ENCODE measurements around the gene SMG9. TPM values are rescaled to one million over a fixed set of nuclear protein-coding genes. Genes with fewer than 3 reads are reported as not detected.
A peak's percentile ranks its signal among the peaks of the same experiment; 100 is the strongest.

The SMG9 gene, protein sequence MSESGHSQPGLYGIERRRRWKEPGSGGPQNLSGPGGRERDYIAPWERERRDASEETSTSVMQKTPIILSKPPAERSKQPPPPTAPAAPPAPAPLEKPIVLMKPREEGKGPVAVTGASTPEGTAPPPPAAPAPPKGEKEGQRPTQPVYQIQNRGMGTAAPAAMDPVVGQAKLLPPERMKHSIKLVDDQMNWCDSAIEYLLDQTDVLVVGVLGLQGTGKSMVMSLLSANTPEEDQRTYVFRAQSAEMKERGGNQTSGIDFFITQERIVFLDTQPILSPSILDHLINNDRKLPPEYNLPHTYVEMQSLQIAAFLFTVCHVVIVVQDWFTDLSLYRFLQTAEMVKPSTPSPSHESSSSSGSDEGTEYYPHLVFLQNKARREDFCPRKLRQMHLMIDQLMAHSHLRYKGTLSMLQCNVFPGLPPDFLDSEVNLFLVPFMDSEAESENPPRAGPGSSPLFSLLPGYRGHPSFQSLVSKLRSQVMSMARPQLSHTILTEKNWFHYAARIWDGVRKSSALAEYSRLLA
- 22.5 and 25.7 TPM in 2 replicates for total RNA-seq (2014; rRNA removed; shearing (Covaris generic))

DNA sequence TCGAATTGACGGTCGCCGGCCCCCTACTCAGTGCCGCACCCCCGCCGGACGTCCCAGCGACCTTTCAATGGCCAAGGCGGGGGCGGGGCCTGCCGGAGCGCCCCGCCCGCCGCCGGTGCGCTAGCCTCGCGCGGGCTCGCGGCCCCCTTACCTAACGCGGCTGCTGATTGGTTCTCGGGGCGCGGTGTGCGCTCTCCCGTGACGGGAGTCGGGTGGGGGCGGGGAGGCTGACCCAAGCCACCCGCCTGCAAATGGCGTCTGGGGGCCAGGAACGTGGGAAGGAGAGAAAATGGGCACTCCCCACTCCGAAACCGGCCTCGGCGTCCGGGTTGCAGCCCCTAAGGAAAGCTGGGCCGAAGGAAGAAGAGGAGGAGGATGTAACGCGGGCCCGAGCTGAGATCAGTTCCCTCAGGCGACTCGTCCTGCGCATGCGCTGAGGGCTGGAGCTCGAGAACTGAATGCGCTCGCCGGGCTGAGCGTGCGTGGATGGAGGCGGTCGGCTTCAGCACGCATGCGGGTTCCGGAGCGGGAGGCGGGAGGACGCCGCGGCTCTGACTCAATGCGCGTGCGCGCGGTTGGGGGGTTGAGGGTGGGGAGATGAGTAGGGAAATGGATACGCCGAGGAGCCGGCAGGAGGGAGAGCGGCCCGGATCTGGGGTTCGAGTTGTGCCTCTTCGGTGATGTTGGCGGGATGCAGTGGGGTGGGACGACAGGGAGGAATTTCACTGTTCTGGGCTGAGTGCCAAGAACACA is at the start of gene SMG9:
Gene SMG9 (minus strand): TSS at position 460 of the 753 bp plus-strand sequence. CDS start 4,221 bp downstream, outside the sequence.
- H3K27ac ChIP-seq: peak within 1 kb of the TSS; percentile 98
- H3K27me3 ChIP-seq: no peaks in the 10 kb centered on the region
- H3K4me3 ChIP-seq: peak within 1 kb of the TSS; percentile 85
- peak; percentile 98 for DNase-seq
- H3K36me3 ChIP-seq: peaks cover 13% of the 10 kb centered on the region
- peaks cover 5% of the 10 kb centered on the region; the same call in 1 of the 2 replicates for H3K4me1 ChIP-seq
- H3K9me3 ChIP-seq (replicated peaks): no peaks in the 10 kb centered on the region

DNA sequence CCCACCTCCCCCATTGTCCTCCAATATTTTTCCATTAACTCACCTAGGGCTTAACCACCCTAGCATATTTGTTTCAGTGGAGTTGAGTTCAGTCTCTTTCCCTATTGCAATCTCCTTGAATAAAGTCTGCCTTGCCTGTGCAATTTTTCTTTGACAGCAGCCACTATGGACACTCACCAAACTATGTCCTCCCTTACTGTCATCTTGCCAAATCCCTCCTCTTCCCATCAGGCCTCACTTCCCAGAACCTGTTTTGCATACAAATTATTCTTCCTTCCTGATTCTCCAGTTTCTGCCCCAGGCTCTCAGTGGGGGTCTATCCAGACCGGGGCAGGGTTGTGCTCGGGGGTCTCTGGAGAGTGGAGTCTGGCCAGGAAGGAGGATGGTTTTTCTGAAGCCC is 49.7 kb upstream of the SMG9 start:
- H3K36me3 ChIP-seq: no peaks in the 10 kb centered on the region
- no peaks in the 10 kb centered on the region for H3K4me1 ChIP-seq
- no peak overlapping the region for H3K4me3 ChIP-seq

DNA sequence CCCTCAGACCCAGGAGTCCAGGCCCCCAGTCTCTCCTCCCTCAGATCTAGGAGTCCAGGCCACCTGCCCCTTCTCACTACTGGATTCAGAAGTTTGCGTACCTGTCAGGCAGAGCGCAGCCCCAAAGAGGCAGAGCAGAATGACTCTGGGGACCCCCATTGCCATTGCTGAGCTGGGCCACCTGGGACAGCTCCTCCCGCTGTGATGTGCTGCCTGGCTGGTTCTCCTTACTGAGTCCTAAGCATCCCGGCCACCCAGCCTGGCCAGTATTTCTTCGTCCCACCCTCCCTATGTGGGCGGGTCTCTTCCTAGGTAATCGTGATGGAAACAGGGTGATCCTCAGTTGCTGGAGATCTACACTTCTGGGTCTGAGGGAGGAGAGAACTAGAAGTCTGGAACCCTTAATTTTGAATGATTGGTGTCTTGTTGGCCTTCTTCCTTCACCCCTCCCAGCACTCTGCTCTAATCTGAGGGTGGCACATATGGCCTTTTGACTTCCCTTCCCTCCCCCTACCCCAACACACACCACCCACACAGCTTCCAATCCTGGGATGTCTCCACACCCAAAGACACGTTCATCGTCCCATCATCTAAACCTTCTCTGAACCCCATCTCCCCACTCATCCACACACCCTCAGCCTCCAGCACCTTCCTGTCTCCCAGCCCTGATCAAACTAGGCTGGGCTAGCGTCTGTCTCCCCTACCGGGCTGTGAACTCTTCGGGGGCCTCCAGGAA is 47.6 kb upstream of the SMG9 start, which contains the start of gene LYPD5:
Gene LYPD5 (minus strand): TSS at position 232 of the 736 bp plus-strand sequence. CDS start 67 bp downstream, at position 165.
- no peak within 1 kb of the TSS for H3K27ac ChIP-seq
- H3K9me3 ChIP-seq (replicated peaks): no peaks in the 10 kb centered on the region
- no peaks in the 10 kb centered on the region for H3K4me1 ChIP-seq
- H3K36me3 ChIP-seq: no peaks in the 10 kb centered on the region
- no peaks in the 10 kb centered on the region for H3K27me3 ChIP-seq
- DNase-seq: no peak
- no peak within 1 kb of the TSS for H3K4me3 ChIP-seq

More for the DNA sequence above, 49.7 kb upstream of the SMG9 start:
- no peak overlapping the region for H3K27ac ChIP-seq
- no peak for DNase-seq
- H3K27me3 ChIP-seq: no peaks in the 10 kb centered on the region
- no peaks in the 10 kb centered on the region for H3K9me3 ChIP-seq (replicated peaks)

DNA sequence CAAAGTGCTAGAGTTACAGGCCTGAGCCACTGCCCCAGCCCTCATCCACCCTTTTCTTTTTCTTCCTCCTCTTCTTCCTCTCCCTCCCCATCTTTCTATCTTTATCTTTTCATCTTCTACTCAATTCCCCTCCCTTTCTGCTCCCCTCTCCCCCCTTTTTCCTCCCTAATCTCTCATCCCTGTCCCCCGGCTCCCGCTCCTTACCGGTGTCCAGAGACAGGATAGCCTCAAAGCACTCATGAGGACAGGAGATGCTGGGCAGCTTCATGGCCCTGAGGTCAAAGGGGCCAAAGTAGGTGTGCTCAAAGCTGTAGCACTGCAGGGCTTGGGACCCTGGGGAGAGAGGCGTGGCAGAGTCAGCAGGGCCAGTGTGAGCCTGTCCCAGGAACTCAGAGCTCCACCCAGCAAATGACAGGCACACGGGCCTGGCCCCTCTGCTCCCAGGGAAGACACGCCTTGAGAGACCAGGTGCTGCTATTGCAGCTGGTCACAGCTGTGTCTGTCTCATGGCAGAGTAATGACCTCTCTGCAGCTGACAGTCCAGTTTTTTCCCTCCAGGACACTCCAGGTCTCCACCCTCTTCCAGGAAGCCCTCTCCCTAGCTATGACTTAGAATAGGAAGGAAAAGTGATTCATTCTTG is 44.9 kb upstream of the SMG9 start:
- H3K4me3 ChIP-seq: no peak overlapping the region
- H3K27me3 ChIP-seq: no peaks in the 10 kb centered on the region
- no peaks in the 10 kb centered on the region for H3K36me3 ChIP-seq
- H3K27ac ChIP-seq: no peak overlapping the region
- DNase-seq: peak; percentile 24 to 45
- no peaks in the 10 kb centered on the region for H3K9me3 ChIP-seq (replicated peaks)
- H3K4me1 ChIP-seq: no peaks in the 10 kb centered on the region

DNA sequence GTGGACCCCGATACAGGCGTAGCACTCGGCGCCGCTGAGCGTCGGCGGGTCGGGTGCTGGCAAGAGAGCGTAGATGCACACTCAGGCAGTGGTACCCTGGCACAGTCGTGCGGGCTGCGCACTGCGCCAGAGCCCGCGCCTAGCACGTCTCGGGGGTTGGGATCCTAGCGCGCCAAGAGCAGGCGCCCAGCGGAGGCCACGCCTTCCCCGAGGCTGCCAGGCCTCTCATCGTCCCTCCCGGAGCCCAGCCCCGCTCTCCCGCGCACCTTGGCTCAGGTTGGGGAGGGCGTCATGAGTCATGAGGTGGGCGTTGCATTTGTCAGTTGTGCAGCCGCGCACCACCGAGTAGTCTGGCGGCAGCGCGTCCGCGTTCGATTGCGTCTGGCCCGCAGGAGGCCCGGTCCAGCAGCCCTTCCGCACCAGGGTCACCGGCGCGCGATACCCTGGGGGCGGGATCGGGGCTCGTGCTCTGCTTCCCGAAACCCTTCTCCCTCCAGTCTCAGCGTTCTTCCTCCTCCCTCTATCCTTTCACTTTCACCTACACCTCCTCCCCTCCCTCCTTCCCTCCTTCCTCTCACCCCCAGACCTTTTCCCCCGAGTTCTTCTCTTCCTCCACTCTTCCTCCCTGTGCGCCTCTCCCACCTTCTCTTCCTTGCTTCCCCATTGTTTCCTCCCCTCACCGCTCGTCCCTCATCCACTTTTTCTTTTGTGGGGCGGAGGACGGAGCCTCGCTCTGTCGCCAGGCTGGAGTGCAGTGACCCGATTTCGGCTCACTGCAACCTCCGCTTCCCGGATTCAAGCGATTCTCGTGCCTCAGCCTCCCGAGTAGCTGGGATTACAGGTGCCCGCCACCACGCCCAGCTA is 44.0 kb upstream of the SMG9 start:
- Histone ChIP-seq H3K4me1 (no peaks in the 10 kb centered on the region), H3K27me3 (no peaks in the 10 kb centered on the region), H3K4me3 (no peak overlapping the region), H3K9me3 (replicated peaks) (no peaks in the 10 kb centered on the region), H3K36me3 (no peaks in the 10 kb centered on the region), H3K27ac (no peak overlapping the region)
- no peak for DNase-seq

DNA sequence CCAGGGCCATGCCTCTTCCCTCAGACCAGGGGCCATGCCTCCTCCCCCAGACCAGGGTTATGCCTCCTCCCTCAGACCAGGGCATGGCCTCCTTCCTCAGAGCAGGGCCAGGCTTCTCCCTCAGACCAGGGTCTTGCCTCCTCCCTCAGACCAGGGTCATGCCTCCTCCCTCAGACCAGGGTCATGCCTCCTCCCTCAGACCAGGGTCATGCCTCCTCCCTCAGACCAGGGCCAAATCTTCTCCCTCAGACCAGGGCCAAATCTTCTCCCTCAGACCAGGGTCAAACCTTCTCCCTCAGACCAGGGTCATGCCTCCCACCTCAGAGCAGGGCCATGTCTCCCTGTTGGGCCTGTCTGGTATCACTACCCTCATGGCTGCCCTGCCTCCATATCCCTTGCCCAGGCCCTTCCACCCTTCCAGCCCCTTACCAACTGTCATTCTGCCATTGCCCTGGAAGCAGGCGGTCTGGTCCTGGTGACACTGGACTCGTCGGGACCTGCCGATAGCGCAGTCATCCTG is 43.3 kb upstream of the SMG9 start:
- Histone ChIP-seq H3K4me3 (no peak overlapping the region), H3K27ac (no peak overlapping the region), H3K9me3 (replicated peaks) (no peaks in the 10 kb centered on the region), H3K27me3 (no peaks in the 10 kb centered on the region), H3K4me1 (no peaks in the 10 kb centered on the region), H3K36me3 (no peaks in the 10 kb centered on the region)
- no peak for DNase-seq

DNA sequence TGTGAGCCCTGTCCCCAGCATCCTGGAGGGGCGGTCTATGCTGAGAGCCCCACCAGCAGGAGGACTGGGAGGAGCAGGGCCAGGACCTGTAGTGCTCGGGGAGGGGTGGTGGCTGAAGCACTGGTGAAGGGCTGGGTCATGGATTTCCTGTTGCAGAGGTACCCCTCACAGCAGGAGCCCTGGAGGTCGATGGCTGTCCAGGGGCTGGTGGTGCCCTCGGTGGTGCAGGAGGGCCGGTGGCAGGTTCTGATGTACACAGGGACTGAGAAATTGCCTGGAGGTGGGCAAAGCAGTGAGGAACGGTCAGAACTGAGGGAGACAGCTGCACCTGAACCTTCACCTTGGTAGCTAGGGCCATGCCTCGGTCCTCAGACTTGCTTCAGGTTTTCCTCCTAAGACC is 42.8 kb upstream of the SMG9 start:
- no peaks in the 10 kb centered on the region for H3K36me3 ChIP-seq
- H3K27me3 ChIP-seq: no peaks in the 10 kb centered on the region
- H3K27ac ChIP-seq: no peak overlapping the region
- H3K4me3 ChIP-seq: no peak overlapping the region
- H3K4me1 ChIP-seq: no peaks in the 10 kb centered on the region
- no peak for DNase-seq
- no peaks in the 10 kb centered on the region for H3K9me3 ChIP-seq (replicated peaks)

DNA sequence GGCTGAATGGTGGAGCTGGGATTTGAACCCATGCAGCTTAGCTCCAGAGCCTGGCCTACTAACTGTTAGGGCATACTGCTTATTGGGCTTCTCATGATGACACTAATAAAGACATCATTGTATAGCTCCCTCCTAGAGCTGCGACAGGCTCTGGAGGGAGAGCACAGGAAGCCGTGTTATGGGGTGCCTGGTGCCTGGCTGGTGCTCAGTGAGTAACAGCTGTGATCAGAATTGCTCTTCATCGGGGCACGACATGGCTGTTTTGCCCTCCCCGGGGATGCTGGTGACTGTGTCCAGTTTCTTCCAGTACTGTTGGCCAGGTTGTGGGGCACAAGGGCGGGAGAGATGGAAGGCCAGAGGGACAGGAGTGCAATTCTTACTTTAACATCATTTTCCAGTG is 42.4 kb upstream of the SMG9 start:
- Histone ChIP-seq H3K27ac (no peak overlapping the region), H3K36me3 (no peaks in the 10 kb centered on the region), H3K4me1 (no peaks in the 10 kb centered on the region), H3K27me3 (no peaks in the 10 kb centered on the region), H3K9me3 (replicated peaks) (no peaks in the 10 kb centered on the region), H3K4me3 (no peak overlapping the region)
- DNase-seq: no peak

DNA sequence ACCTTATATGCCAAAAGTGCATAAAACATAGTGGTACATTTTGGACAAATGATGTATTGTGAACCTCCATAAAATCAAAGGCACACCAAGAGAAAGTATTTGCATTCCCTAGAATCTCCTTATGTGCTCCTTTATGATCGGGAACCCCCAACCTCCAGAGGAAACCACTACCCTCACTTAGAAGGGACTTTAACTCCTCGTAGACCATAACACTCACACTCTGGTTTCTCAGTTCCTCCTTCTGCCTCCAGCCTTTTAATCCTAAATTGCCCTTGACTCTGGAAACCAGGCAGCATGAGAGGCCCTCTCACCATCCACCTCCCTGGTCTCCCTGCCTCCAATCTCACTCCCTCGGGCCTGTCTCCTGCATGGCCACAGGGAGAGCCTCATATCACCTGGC is 35.8 kb upstream of the SMG9 start:
- Histone ChIP-seq H3K4me3 (no peak overlapping the region), H3K27ac (no peak overlapping the region), H3K27me3 (no peaks in the 10 kb centered on the region), H3K36me3 (no peaks in the 10 kb centered on the region), H3K4me1 (no peaks in the 10 kb centered on the region), H3K9me3 (replicated peaks) (no peaks in the 10 kb centered on the region)
- DNase-seq: no peak

DNA sequence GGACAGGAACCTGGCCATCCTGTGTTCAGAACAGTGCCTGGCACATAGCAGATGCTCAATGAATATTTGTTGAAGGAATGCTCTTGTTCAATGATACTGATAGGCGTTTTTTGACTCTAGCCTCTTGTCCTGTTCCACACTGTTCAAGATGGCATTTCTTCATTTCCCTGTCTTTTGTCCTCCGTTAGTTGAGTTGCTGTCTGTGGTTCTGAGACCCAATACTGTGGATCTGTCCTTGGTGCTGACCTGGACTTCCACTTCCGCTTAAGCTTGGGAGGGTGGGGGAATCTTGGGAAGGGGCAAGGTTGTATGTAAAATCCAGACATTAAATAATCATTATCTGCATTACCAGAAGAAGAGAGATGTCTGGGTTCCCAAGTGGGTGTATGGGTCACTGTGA is 34.3 kb upstream of the SMG9 start:
- Histone ChIP-seq H3K9me3 (replicated peaks) (no peaks in the 10 kb centered on the region), H3K4me3 (no peak overlapping the region), H3K4me1 (peaks cover 5% of the 10 kb centered on the region; the same call in 1 of the 2 replicates), H3K27me3 (no peaks in the 10 kb centered on the region), H3K27ac (no peak overlapping the region), H3K36me3 (no peaks in the 10 kb centered on the region)
- peak in 1 of 2 experiments; percentile 52 for DNase-seq

DNA sequence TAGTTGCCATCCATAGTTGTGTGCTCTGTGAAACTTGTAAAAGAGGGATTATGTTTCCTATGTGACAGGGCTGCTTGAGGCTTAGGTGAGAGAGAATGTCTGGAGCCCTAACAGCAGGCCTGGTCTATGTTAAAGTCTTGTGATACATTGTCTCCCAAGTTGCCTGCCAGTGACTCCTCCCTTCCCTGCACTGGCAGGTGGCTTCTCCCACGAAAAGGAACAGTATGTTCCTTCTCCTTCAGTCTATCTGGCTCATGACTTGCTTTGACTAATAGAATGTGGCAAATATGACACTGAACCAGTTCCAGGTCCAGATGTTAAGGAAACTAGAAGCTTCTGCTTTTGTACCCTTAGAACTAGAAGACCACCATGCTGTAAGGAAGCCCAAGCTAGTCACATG is 31.9 kb upstream of the SMG9 start:
- H3K9me3 ChIP-seq (replicated peaks): no peaks in the 10 kb centered on the region
- no peak for DNase-seq

DNA sequence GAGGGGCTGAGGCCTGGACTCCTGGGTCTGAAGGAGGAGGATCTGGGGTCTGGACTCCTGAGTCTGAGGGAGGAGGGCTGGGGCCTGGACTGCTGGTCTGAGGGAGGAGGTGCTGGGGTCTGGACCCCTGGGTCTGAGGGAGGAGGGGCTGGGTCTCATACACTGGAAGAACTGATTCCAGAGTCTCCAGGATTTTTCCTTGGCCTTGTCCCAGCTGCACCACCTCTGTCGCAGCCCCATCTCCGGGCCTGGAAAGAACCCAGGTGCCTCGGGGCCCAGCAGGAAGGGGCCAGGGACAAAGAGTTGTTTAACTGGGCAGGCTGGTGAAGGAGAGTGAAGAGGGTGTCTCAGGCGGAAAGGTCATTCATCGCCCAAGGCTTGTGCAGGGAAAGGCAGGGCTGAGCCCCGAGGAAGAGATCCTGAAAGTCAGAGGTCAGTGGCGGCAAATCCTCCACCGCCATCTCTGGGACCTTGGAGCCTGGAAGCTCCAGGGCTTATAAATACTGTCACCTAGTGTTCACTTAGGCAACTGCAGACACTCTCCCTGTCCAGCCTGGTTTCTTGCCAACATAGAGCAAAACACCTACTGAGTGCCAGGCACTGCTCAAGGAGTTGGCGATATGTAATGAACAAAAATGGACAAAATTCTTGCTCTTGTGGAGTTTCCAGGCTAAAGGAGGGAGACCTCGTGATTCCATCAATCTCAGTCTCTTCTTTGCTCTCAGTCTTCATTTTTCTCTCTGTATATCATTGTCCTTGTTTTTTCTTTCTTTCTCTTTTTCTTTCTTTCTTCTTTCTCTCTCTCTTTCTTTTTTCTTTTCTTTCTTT is 30.4 kb upstream of the SMG9 start:
- H3K36me3 ChIP-seq: no peaks in the 10 kb centered on the region
- H3K4me1 ChIP-seq: peaks cover 5% of the 10 kb centered on the region; the same call in 1 of the 2 replicates
- peak; percentile 61 to 82 for DNase-seq
- H3K27me3 ChIP-seq: no peaks in the 10 kb centered on the region
- no peaks in the 10 kb centered on the region for H3K9me3 ChIP-seq (replicated peaks)
- H3K4me3 ChIP-seq: peak overlapping the region; percentile 25
- H3K27ac ChIP-seq: no peak overlapping the region

More for the DNA sequence above, 31.9 kb upstream of the SMG9 start:
- H3K27me3 ChIP-seq: no peaks in the 10 kb centered on the region
- H3K36me3 ChIP-seq: no peaks in the 10 kb centered on the region
- no peak overlapping the region for H3K27ac ChIP-seq
- no peak overlapping the region for H3K4me3 ChIP-seq
- peaks cover 5% of the 10 kb centered on the region; the same call in 1 of the 2 replicates for H3K4me1 ChIP-seq
